DND-41 (cell line): ENCODE data around the gene PCDHGA6.
"Not testable (repeated sequence)": the region's sequence is repeated elsewhere in the genome, so short reads cannot be mapped to it uniquely, and the experiment has no call there.

ENCODE experiments used
- ATAC-seq: fragments of 200-7000 bp; cut with Tn5 transposase; 3 replicates; pipeline ENCODE4 v1.9.1; 2021; ENCODE audit warnings: low read depth; ENCODE audit not compliant: insufficient read depth
- DNase-seq: peaks from one replicate; pipeline ENCODE4 v3.0.0-alpha.2; 2020
- H2AFZ ChIP-seq: 2 replicates; pipeline ENCODE4 v1.6.0; 2012; ENCODE audit warnings: low read depth, low read length
- H3K27ac ChIP-seq: 2 replicates; pipeline ENCODE4 v1.5.1; 2012; ENCODE audit warnings: low read length, inconsistent platforms
- H3K27me3 ChIP-seq: fragments of 200-600 bp; sonication (generic); 2 replicates; pipeline ENCODE4 v1.6.0; 2012; ENCODE audit warnings: low read length, mild to moderate bottlenecking, inconsistent platforms; ENCODE audit not compliant: insufficient read depth, poor library complexity
- H3K36me3 ChIP-seq: 2 replicates; pipeline ENCODE4 v1.5.1; 2012; ENCODE audit warnings: low read length, inconsistent platforms; ENCODE audit not compliant: insufficient read depth
- H3K4me1 ChIP-seq: 2 replicates; pipeline ENCODE4 v1.5.1; 2012; ENCODE audit warnings: mild to moderate bottlenecking, low read length; ENCODE audit not compliant: insufficient read depth
- H3K4me2 ChIP-seq: 2 replicates; pipeline ENCODE4 v1.6.0; 2012; ENCODE audit warnings: mild to moderate bottlenecking, moderate library complexity, low read length, inconsistent platforms; ENCODE audit not compliant: insufficient read depth
- H3K4me3 ChIP-seq, 2 experiments: fragments of 200-600 bp in 1 of 2; shearing (Covaris generic) in 1 of 2; 2 replicates each; pipeline ENCODE4 v1.5.1; 2012 to 2016; ENCODE audit warnings: inconsistent platforms in 2 of 2, low read length in 2 of 2, mild to moderate bottlenecking in 2 of 2, low read depth in 1 of 2, moderate library complexity in 1 of 2
- H3K79me2 ChIP-seq: 2 replicates; pipeline ENCODE4 v1.6.0; 2012; ENCODE audit warnings: low read length, inconsistent platforms; ENCODE audit not compliant: insufficient read depth
- H3K9ac ChIP-seq: 2 replicates; pipeline ENCODE4 v1.6.0; 2012; ENCODE audit warnings: low read depth, mild to moderate bottlenecking, inconsistent platforms, low read length, moderate library complexity
- H3K9me3 ChIP-seq: 2 replicates; pipeline ENCODE4 v1.5.1; 2012; ENCODE audit warnings: low read length, moderate library complexity, mild to moderate bottlenecking, inconsistent platforms; ENCODE audit not compliant: insufficient read depth, severe bottlenecking
- H4K20me1 ChIP-seq: 2 replicates; pipeline ENCODE4 v1.6.0; 2012; ENCODE audit warnings: low read length; ENCODE audit not compliant: insufficient read depth
- EZH2 ChIP-seq: IDR thresholded peaks from 3 replicates; pipeline ENCODE4 v1.6.1; 2012; ENCODE audit warnings: borderline replicate concordance, low read depth, mild to moderate bottlenecking, moderate library complexity, low read length, inconsistent platforms; ENCODE audit not compliant: severe bottlenecking
- TF ChIP-seq, protein P1 (sequence below): IDR thresholded peaks from 2 replicates; pipeline ENCODE4 v1.5.1; 2012; ENCODE audit warnings: borderline replicate concordance, low read length, moderate library complexity, mild to moderate bottlenecking; ENCODE audit not compliant: poor library complexity, severe bottlenecking; ENCODE audit errors: extremely low read depth

The PCDHGA6 gene

DNA sequence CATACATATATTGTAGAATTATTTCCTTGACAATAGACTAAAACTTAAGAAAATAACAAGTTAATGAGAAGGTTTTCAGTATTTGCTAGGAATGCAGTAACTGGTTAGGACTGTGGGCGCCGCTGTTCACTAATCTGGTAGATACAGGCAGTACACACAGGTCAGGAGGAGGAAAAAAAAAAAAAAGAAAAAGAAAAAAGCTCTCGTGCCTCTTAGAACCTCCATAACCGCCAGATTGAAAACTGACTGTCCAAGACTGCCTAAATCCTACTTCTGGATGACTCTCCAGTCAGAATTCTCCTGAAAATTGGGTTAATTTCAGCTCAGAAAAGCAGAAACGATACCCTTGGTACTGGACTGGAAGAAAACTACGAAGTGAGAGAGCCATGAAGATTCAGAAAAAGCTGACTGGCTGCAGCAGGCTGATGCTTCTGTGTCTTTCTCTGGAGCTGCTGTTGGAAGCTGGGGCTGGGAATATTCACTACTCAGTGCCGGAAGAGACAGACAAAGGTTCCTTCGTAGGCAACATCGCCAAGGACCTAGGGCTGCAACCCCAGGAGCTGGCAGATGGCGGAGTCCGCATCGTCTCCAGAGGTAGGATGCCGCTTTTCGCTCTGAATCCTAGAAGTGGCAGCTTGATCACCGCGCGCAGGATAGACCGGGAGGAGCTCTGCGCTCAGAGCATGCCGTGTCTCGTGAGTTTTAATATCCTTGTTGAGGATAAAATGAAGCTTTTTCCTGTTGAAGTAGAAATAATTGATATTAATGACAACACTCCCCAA is 43.2 kb upstream of the PCDHGA6 start, which contains the start of gene PCDHGA1:
TSS of gene PCDHGA1 (plus strand) at position 216 of the 782 bp plus-strand sequence.
- Histone ChIP-seq H3K27ac (no peak within 1 kb of the TSS), H3K9me3 (no peaks in the 10 kb centered on the region), H3K79me2 (no peaks in the 10 kb centered on the region), H3K4me2 (no peak within 1 kb of the TSS), H3K4me3 (no peak within 1 kb of the TSS), H2AFZ (no peak within 1 kb of the TSS), H3K9ac (no peak within 1 kb of the TSS), H4K20me1 (no peaks in the 10 kb centered on the region), H3K27me3 (no peaks in the 10 kb centered on the region), H3K36me3 (no peaks in the 10 kb centered on the region), H3K4me1 (no peaks in the 10 kb centered on the region)
- ATAC-seq, result no peak
- TF ChIP-seq, protein P1, sequence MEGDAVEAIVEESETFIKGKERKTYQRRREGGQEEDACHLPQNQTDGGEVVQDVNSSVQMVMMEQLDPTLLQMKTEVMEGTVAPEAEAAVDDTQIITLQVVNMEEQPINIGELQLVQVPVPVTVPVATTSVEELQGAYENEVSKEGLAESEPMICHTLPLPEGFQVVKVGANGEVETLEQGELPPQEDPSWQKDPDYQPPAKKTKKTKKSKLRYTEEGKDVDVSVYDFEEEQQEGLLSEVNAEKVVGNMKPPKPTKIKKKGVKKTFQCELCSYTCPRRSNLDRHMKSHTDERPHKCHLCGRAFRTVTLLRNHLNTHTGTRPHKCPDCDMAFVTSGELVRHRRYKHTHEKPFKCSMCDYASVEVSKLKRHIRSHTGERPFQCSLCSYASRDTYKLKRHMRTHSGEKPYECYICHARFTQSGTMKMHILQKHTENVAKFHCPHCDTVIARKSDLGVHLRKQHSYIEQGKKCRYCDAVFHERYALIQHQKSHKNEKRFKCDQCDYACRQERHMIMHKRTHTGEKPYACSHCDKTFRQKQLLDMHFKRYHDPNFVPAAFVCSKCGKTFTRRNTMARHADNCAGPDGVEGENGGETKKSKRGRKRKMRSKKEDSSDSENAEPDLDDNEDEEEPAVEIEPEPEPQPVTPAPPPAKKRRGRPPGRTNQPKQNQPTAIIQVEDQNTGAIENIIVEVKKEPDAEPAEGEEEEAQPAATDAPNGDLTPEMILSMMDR, result no peak
- no peak for TF ChIP-seq EZH2
- DNase-seq, result no peak

DNA sequence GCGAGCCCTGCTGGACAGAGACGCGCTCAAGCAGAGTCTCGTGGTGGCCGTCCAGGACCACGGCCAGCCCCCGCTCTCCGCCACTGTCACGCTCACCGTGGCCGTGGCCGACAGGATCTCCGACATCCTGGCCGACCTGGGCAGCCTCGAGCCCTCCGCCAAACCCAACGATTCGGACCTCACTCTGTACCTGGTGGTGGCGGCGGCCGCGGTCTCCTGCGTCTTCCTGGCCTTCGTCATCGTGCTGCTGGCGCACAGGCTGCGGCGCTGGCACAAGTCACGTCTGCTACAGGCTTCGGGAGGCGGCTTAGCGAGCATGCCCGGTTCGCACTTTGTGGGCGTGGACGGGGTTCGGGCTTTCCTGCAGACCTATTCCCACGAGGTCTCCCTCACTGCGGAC is 41.1 kb upstream of the PCDHGA6 start:
- not testable (repeated sequence) for H3K79me2 ChIP-seq, H3K36me3 ChIP-seq, H3K9ac ChIP-seq, H3K4me1 ChIP-seq, H2AFZ ChIP-seq, H3K27me3 ChIP-seq, ATAC-seq, H3K4me2 ChIP-seq, H4K20me1 ChIP-seq, H3K27ac ChIP-seq, DNase-seq, H3K4me3 ChIP-seq, H3K9me3 ChIP-seq

DNA sequence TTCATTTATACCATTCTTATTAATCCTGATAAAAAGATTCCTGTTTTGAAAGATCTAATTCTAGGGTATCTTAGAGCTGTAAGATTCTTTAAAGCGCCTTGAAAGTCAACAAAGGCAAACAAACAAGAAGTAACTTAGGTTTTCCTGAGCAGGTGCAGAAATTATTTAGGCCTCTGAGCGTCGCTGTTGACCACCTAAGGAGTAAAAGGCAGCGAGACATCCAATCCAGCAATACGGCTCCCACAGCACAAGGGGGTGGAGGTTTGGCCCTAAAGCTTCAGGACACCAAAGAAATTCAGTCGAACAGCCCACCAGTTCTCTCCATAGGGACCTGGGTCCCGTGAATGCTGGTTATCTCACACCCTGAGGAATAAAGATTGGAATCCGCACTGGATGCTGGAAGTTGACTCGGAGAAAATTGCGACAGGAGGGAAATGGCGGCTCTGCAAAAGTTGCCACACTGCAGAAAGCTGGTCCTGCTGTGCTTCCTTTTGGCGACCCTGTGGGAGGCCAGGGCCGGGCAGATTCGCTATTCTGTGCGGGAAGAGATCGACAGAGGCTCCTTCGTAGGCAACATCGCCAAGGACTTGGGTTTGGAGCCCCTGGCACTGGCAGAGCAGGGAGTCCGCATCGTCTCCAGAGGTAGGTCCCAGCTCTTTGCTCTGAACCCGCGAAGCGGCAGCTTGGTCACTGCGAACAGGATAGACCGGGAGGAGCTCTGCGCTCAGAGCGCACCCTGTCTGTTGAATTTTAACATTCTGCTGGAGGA is 35.0 kb upstream of the PCDHGA6 start, which contains the start of gene PCDHGA2:
TSS of gene PCDHGA2 (plus strand) at position 223 of the 769 bp plus-strand sequence.
- Histone ChIP-seq H3K4me2 (no peak within 1 kb of the TSS), H3K4me3 (no peak within 1 kb of the TSS), H3K36me3 (no peaks in the 10 kb centered on the region), H3K4me1 (no peaks in the 10 kb centered on the region), H3K9me3 (no peaks in the 10 kb centered on the region), H3K27me3 (no peaks in the 10 kb centered on the region), H3K9ac (no peak within 1 kb of the TSS), H4K20me1 (no peaks in the 10 kb centered on the region), H2AFZ (no peak within 1 kb of the TSS), H3K79me2 (no peaks in the 10 kb centered on the region), H3K27ac (no peak within 1 kb of the TSS)
- no peak for TF ChIP-seq EZH2
- TF ChIP-seq, protein P1, result peak; percentile 34
- no peak for DNase-seq
- ATAC-seq, result no peak

DNA sequence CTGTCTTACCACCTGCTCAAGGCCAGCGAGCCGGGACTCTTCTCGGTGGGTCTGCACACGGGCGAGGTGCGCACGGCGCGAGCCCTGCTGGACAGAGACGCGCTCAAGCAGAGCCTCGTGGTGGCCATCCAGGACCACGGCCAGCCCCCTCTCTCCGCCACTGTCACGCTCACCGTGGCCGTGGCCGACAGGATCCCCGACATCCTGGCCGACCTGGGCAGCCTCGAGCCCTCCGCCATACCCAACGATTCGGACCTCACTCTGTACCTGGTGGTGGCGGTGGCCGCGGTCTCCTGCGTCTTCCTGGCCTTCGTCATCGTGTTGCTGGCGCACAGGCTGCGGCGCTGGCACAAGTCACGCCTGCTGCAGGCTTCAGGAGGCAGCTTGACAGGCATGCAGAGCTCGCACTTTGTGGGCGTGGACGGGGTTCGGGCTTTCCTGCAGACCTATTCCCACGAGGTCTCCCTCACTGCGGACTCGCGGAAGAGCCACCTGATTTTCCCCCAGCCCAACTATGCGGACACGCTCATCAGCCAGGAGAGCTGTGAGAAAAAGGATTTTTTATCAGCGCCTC is 32.8 kb upstream of the PCDHGA6 start:
- H2AFZ ChIP-seq, H3K27me3 ChIP-seq, H3K9me3 ChIP-seq, H3K27ac ChIP-seq, H3K4me2 ChIP-seq, H3K79me2 ChIP-seq, ATAC-seq, H3K9ac ChIP-seq, H3K4me3 ChIP-seq, H4K20me1 ChIP-seq, H3K4me1 ChIP-seq, DNase-seq, H3K36me3 ChIP-seq: not testable (repeated sequence)
